ENCODE data around the gene LRRC51. TPM values are rescaled to one million over a fixed set of nuclear protein-coding genes. Genes with fewer than 3 reads are reported as not detected.
"Not testable (repeated sequence)": the region's sequence is repeated elsewhere in the genome, so short reads cannot be mapped to it uniquely, and the experiment has no call there.

LRRC51 gene
- total RNA-seq, 3 donors from 2014 or later (not counting 1 experiment from before 2014, with no cell fraction given), result 2.0 to 3.1 (median 2.5) TPM

DNA sequence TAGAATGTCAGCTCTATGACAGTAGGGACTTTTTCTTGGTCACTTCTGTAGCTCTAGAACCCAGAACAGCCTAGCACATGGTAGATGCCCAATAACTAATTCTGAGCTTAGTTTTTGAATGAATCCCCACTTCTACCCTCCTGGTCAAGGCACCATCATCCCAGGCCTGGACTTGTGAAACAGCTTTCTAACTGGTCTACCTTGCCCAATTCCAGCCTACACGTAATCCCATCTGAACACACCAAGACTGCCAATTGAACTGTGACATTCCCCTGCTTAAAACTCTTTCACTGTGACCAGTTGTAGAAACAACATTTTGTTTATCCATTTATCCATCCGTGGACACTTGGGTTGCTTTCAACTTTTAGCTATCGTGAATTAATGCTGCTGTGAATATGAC is 48.7 kb downstream of the LRRC51 start:
- intact Hi-C loops (cut with micrococcal nuclease), result no loop called here
- Mint-ChIP-seq H3K9me3 (peaks cover 0 to 3% of the 10 kb centered on the region in 2 donors), H3K27me3 (ENCODE audit: low read depth in 2 of 2) (peaks cover 18 to 26% of the 10 kb centered on the region in 2 donors), H3K36me3 (no peaks in the 10 kb centered on the region), H3K4me1 (no peaks in the 10 kb centered on the region), H3K27ac (no peak overlapping the region), H3K4me3 (no peak overlapping the region)
- Histone ChIP-seq H3K4me1 (ENCODE audit: control insufficient read depth, insufficient read depth, low read length) (no peaks in the 10 kb centered on the region), H3K9me3 (ENCODE audit: control insufficient read depth, insufficient read depth, low read length) (peaks cover 2% of the 10 kb centered on the region), H3K27me3 (ENCODE audit: control insufficient read depth, insufficient read depth, low read length) (no peaks in the 10 kb centered on the region), H3K27ac (ENCODE audit: low read length) (no peak overlapping the region), H3K36me3 (ENCODE audit: control insufficient read depth, insufficient read depth, low read length) (no peaks in the 10 kb centered on the region), H3K4me3 (ENCODE audit: low read length) (no peak overlapping the region)
- TF ChIP-seq, protein P1, sequence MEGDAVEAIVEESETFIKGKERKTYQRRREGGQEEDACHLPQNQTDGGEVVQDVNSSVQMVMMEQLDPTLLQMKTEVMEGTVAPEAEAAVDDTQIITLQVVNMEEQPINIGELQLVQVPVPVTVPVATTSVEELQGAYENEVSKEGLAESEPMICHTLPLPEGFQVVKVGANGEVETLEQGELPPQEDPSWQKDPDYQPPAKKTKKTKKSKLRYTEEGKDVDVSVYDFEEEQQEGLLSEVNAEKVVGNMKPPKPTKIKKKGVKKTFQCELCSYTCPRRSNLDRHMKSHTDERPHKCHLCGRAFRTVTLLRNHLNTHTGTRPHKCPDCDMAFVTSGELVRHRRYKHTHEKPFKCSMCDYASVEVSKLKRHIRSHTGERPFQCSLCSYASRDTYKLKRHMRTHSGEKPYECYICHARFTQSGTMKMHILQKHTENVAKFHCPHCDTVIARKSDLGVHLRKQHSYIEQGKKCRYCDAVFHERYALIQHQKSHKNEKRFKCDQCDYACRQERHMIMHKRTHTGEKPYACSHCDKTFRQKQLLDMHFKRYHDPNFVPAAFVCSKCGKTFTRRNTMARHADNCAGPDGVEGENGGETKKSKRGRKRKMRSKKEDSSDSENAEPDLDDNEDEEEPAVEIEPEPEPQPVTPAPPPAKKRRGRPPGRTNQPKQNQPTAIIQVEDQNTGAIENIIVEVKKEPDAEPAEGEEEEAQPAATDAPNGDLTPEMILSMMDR (IDR thresholded peaks at IDR 0.05), result no peak
- ATAC-seq, result no peak
- no peak for DNase-seq
- WGBS (ENCODE audit: insufficient coverage), result 87% methylated on average over 3 of the region's 3 CpGs

DNA sequence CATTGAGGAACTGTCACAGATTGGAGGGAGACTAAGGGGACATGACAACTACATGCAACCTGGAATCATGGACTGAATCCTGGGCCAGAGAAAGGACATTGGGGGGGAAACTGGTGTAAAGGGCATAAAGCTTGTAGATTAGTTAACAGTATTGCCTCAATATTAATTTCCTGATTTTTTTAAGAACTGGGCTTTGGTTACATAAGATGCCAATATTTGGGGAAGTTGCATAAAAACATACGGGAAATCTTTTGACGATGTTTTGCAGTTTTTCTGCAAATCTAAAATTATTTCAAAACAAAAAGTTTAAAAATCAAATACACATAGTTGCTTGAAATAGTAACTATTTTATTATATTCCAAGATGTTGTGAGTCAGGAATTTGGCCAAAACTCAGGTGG is 52.0 kb downstream of the LRRC51 start:
- WGBS (ENCODE audit: insufficient coverage), result no CpG with 5 or more reads among the region's 2 CpGs
- H3K4me1 Mint-ChIP-seq, result no peaks in the 10 kb centered on the region
- Histone ChIP-seq H3K4me1 (ENCODE audit: control insufficient read depth, insufficient read depth, low read length) (peaks cover 3% of the 10 kb centered on the region), H3K9me3 (ENCODE audit: control insufficient read depth, insufficient read depth, low read length) (peaks cover 2% of the 10 kb centered on the region), H3K36me3 (ENCODE audit: control insufficient read depth, insufficient read depth, low read length) (no peaks in the 10 kb centered on the region), H3K27me3 (ENCODE audit: control insufficient read depth, insufficient read depth, low read length) (no peaks in the 10 kb centered on the region), H3K27ac (ENCODE audit: low read length) (no peak overlapping the region), H3K4me3 (ENCODE audit: low read length) (no peak overlapping the region)
- no peak for ATAC-seq
- no peak for DNase-seq
- H3K9me3 Mint-ChIP-seq, result peaks cover 0 to 3% of the 10 kb centered on the region in 2 donors
- H3K4me3 Mint-ChIP-seq, result no peak overlapping the region
- intact Hi-C loops (cut with micrococcal nuclease), result no loop called here
- TF ChIP-seq, protein P1 (IDR thresholded peaks at IDR 0.05), result no peak
- H3K27me3 Mint-ChIP-seq (ENCODE audit: low read depth in 2 of 2), result peaks cover 18 to 20% of the 10 kb centered on the region in 2 donors
- H3K27ac Mint-ChIP-seq, result no peak overlapping the region
- H3K36me3 Mint-ChIP-seq, result no peaks in the 10 kb centered on the region

DNA sequence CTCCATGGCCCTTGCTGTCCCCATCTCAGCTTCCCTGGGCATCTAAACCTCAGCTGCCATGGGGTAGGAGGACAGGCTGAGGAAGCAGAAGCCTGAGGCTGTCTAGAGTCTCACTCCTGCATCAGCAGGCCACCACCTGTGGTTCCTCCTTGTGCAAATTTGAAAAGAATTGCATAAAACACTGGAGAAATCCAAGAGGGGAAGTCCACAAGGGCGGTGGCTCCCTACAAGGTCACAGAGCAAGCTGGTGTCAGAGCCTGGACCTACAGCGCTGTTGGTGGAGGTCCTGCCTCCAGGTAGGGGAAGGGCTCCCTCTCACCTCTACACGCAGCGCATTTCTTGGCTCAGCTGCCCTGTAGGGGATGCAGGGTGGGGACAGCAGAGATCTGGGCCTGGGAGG is 54.8 kb downstream of the LRRC51 start, which contains the start of gene FOLR3:
Gene FOLR3, plus strand, starts transcription at position 253 of the 400 bp plus-strand sequence. CDS start 228 bp downstream, outside the sequence.
- ATAC-seq, result peak in 1 of 3 donors; percentile 46
- H3K4me1 Mint-ChIP-seq; H3K9me3 Mint-ChIP-seq; H3K36me3 Mint-ChIP-seq; H3K27ac Mint-ChIP-seq; H3K4me3 Mint-ChIP-seq; H3K27ac ChIP-seq (ENCODE audit: low read length); H3K4me1 ChIP-seq (ENCODE audit: control insufficient read depth, insufficient read depth, low read length); H3K4me3 ChIP-seq (ENCODE audit: low read length); intact Hi-C loops (cut with micrococcal nuclease); DNase-seq; H3K9me3 ChIP-seq (ENCODE audit: control insufficient read depth, insufficient read depth, low read length); H3K36me3 ChIP-seq (ENCODE audit: control insufficient read depth, insufficient read depth, low read length); H3K27me3 ChIP-seq (ENCODE audit: control insufficient read depth, insufficient read depth, low read length): not testable (repeated sequence)
- 93% methylated on average over 2 of the region's 4 CpGs for WGBS (ENCODE audit: insufficient coverage)
- H3K27me3 Mint-ChIP-seq (ENCODE audit: low read depth in 2 of 2), result peaks cover 9 to 12% of the 10 kb centered on the region in 2 donors

DNA sequence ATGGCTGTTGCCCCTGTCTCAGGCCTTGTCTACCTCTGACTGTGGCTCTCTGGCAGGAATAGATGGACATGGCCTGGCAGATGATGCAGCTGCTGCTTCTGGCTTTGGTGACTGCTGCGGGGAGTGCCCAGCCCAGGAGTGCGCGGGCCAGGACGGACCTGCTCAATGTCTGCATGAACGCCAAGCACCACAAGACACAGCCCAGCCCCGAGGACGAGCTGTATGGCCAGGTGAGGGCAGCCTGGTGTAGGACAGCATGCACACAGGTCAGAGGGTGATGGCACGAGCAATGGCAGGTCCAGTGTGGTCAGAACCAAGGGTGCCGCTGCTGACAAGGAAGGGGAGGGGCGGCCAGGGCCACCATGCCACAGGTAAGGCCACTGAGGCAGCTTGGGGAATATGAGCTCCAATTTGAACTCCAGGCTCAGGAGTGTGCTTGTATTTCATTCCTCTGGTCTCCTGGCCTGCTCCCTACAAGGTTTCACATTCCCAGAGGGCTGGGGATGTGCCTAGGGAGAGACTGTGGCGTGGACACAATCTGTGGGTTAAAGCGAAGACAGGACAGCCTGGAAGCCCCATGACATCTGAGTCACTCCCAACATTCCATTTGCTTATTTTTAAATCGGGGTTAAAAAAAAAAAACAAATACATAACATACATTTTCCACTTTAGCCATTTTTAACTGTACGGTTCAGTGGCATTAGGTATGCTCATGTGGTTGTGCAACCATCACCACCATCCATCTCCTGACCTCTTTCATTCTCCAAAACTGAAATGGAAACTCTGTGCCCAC is 55.4 kb downstream of the LRRC51 start:
- no peaks in the 10 kb centered on the region for H3K9me3 ChIP-seq (ENCODE audit: control insufficient read depth, insufficient read depth, low read length)
- H3K27ac Mint-ChIP-seq, result no peak overlapping the region
- H3K4me3 ChIP-seq (ENCODE audit: low read length), result no peak overlapping the region
- peaks cover 9 to 15% of the 10 kb centered on the region in 2 donors for H3K27me3 Mint-ChIP-seq (ENCODE audit: low read depth in 2 of 2)
- H3K36me3 ChIP-seq (ENCODE audit: control insufficient read depth, insufficient read depth, low read length), result no peaks in the 10 kb centered on the region
- H3K27ac ChIP-seq (ENCODE audit: low read length), result no peak overlapping the region
- no peaks in the 10 kb centered on the region for H3K27me3 ChIP-seq (ENCODE audit: control insufficient read depth, insufficient read depth, low read length)
- H3K36me3 Mint-ChIP-seq, result no peaks in the 10 kb centered on the region
- H3K9me3 Mint-ChIP-seq, result no peaks in the 10 kb centered on the region
- TF ChIP-seq, protein P1 (IDR thresholded peaks at IDR 0.05), result no peak
- ATAC-seq (no peak), DNase-seq (no peak)
- intact Hi-C loops (cut with micrococcal nuclease), result no loop called here
- 91% methylated on average over 14 of the region's 14 CpGs for WGBS (ENCODE audit: insufficient coverage)
- peaks cover 3% of the 10 kb centered on the region for H3K4me1 ChIP-seq (ENCODE audit: control insufficient read depth, insufficient read depth, low read length)
- H3K4me1 Mint-ChIP-seq, result no peaks in the 10 kb centered on the region
- no peak overlapping the region for H3K4me3 Mint-ChIP-seq
